Measurements from ENCODE around the gene UROC1. TPM values are rescaled to one million over a fixed set of nuclear protein-coding genes. Genes with fewer than 3 reads are reported as not detected.

UROC1 gene
- total and polyA plus RNA-seq, 2 of the 13 experiments (the other 11 are each of a cell fraction or from before 2014, with no cell fraction given) = 0.71 to 1.3 TPM

DNA sequence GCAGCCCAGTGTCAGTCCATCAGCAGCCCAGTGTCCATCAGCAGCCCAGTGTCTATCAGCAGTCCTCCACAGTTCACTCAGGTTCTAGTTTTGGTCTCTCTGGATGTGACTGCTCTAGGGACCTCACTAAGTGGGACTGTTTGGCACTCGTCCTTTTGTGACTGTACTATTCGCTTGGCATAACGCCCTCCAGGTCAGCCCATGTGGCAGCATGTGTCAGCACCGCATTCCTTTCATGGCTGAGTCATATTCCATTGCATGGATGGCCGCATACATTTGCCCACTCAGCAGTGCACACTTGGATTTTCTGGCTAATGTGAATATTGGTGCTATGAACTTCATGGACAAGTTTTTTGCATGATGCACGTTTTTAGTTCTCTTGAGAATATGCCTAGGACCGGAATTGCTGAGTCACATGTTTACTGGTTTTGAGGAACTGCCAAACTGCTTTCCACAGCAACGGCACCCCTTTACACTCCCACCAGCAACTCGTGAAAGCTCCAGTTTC, 22.8 kb upstream of the UROC1 start:
- intact Hi-C loops (cut with micrococcal nuclease; ENCODE audit: unreplicated experiment) (no loop called here), in situ Hi-C loops (cut with HindIII; ENCODE audit: extremely low pct_ligation_motif_present, low pct_unique_long_range_greater_than_20kb) (no loop called here)
- ChIA-PET CTCF (ENCODE audit: low intra/inter-chr PET ratio, low total read pairs) (no interaction called here), POLR2A (no interaction called here)
- DNase-seq (ENCODE audit: low spot score) (no peak), ATAC-seq (no peak), FAIRE-seq (no peak)
- no peak overlapping the region for H3K9ac ChIP-seq (ENCODE audit: insufficient read depth, low read depth, low read length)
- H3K27me3 ChIP-seq (ENCODE audit: control insufficient read depth in 1 of 2, insufficient read depth in 2 of 2, low read length in 2 of 2) = no peaks in the 10 kb centered on the region
- no peak overlapping the region for H3K4me2 ChIP-seq (ENCODE audit: low read depth, low read length)
- no peak overlapping the region for H2AFZ ChIP-seq (ENCODE audit: low read length)
- H3K79me2 ChIP-seq (ENCODE audit: insufficient read depth, low read length) = no peaks in the 10 kb centered on the region
- peaks cover 13 to 37% of the 10 kb centered on the region in 2 experiments for H3K36me3 ChIP-seq (replicated peaks in 1 of 2; ENCODE audit: control insufficient read depth in 1 of 2, insufficient read depth in 2 of 2, low read length in 2 of 2)
- H3K9me3 ChIP-seq (ENCODE audit: low read length) = no peaks in the 10 kb centered on the region
- no peak overlapping the region for H3K4me3 ChIP-seq (replicated peaks in 1 of 3; ENCODE audit: insufficient read depth in 1 of 3, low read depth in 2 of 3, low read length in 3 of 3)
- no peak overlapping the region for H3K27ac ChIP-seq (ENCODE audit: extremely low read length, insufficient read depth, low read length)
- H4K20me1 ChIP-seq (ENCODE audit: insufficient read depth, low read length) = no peaks in the 10 kb centered on the region
- BruUV-seq (replicated peaks) = no TSS peak
- no peaks in the 10 kb centered on the region for H3K4me1 ChIP-seq (ENCODE audit: insufficient read depth, low read length)
- WGBS (ENCODE audit: low lambda C conversion rate) = 92% methylated on average over 7 of the region's 9 CpGs
- TF ChIP-seq ZMYM2 (CRISPR knock-in tag; IDR thresholded peaks at IDR 0.05) (no peak), ZNF317 (CRISPR knock-in tag; IDR thresholded peaks at IDR 0.05) (0 out of 2 replicates have a peak, but pooled peaks have one; percentile 49), EZH2 (conservative IDR thresholded peaks at IDR 0.05; ENCODE audit: low read depth, low read length) (no peak), TBP (CRISPR knock-in tag; IDR thresholded peaks at IDR 0.05) (no peak), ZBTB21 (CRISPR knock-in tag; IDR thresholded peaks at IDR 0.05) (no peak), KAT2B (IDR thresholded peaks at IDR 0.05; ENCODE audit: borderline replicate concordance, low read depth, low read length) (no peak), ZNF121 (CRISPR knock-in tag; IDR thresholded peaks at IDR 0.05) (peak; percentile 25; the same call in 1 of the 2 replicates), ZNF724P (CRISPR knock-in tag; IDR thresholded peaks at IDR 0.05; ENCODE audit: borderline replicate concordance) (no peak), FOSL2 (CRISPR knock-in tag; IDR thresholded peaks at IDR 0.05) (peak; percentile 62), EED (CRISPR knock-in tag; IDR thresholded peaks at IDR 0.05) (no peak), ZNF670 (CRISPR knock-in tag; IDR thresholded peaks at IDR 0.05; ENCODE audit: borderline replicate concordance) (no peak), ZSCAN30 (CRISPR knock-in tag; IDR thresholded peaks at IDR 0.05) (no peak), NFE2L2 (IDR thresholded peaks at IDR 0.05; ENCODE audit: low read length) (peak; percentile 44; the same call in 1 of the 2 replicates), WIZ (CRISPR knock-in tag; IDR thresholded peaks at IDR 0.05) (no peak), ZNF225 (CRISPR knock-in tag; IDR thresholded peaks at IDR 0.05) (no peak), ARNT2 (CRISPR knock-in tag; IDR thresholded peaks at IDR 0.05; ENCODE audit: low read depth) (no peak), ZIK1 (CRISPR knock-in tag; IDR thresholded peaks at IDR 0.05; ENCODE audit: borderline replicate concordance, low read depth) (no peak), ZNF569 (CRISPR knock-in tag; IDR thresholded peaks at IDR 0.05; ENCODE audit: borderline replicate concordance) (no peak), TBX3 (IDR thresholded peaks at IDR 0.05; ENCODE audit: borderline replicate concordance) (no peak), ARID2 (CRISPR knock-in tag; IDR thresholded peaks at IDR 0.05; ENCODE audit: borderline replicate concordance) (no peak), NR2F1 (CRISPR knock-in tag; IDR thresholded peaks at IDR 0.05) (no peak)
- TF ChIP-seq, protein P1, sequence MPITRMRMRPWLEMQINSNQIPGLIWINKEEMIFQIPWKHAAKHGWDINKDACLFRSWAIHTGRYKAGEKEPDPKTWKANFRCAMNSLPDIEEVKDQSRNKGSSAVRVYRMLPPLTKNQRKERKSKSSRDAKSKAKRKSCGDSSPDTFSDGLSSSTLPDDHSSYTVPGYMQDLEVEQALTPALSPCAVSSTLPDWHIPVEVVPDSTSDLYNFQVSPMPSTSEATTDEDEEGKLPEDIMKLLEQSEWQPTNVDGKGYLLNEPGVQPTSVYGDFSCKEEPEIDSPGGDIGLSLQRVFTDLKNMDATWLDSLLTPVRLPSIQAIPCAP (CRISPR knock-in tag; IDR thresholded peaks at IDR 0.05; ENCODE audit: low read depth) = no peak
- TF ChIP-seq, protein P2, sequence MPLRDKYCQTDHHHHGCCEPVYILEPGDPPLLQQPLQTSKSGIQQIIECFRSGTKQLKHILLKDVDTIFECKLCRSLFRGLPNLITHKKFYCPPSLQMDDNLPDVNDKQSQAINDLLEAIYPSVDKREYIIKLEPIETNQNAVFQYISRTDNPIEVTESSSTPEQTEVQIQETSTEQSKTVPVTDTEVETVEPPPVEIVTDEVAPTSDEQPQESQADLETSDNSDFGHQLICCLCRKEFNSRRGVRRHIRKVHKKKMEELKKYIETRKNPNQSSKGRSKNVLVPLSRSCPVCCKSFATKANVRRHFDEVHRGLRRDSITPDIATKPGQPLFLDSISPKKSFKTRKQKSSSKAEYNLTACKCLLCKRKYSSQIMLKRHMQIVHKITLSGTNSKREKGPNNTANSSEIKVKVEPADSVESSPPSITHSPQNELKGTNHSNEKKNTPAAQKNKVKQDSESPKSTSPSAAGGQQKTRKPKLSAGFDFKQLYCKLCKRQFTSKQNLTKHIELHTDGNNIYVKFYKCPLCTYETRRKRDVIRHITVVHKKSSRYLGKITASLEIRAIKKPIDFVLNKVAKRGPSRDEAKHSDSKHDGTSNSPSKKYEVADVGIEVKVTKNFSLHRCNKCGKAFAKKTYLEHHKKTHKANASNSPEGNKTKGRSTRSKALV (CRISPR knock-in tag; IDR thresholded peaks at IDR 0.05) = no peak
- TF ChIP-seq, protein P3, sequence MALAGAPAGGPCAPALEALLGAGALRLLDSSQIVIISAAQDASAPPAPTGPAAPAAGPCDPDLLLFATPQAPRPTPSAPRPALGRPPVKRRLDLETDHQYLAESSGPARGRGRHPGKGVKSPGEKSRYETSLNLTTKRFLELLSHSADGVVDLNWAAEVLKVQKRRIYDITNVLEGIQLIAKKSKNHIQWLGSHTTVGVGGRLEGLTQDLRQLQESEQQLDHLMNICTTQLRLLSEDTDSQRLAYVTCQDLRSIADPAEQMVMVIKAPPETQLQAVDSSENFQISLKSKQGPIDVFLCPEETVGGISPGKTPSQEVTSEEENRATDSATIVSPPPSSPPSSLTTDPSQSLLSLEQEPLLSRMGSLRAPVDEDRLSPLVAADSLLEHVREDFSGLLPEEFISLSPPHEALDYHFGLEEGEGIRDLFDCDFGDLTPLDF (CRISPR knock-in tag; IDR thresholded peaks at IDR 0.05) = no peak
